Measurements from ENCODE around the gene DOCK1.

DOCK1 gene

DNA sequence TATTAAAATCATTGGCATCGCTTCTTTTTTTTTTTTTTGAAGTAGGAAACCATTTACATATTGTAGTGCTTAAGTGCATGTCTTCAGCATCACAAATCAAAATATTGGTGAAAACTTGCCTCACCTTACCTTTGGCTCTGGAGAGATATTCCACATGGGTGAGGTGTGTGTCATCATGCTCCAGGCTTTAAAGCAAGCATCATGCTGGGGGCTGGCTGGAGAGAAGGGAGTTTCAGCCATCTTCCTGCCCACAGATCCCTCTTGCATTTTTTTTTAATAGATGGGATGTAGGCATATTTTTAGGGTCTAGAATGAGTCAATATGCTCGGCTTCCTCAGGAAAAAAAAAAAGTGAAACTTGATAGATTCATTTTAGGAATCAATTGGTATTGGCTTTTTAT is 293.5 kb downstream of the DOCK1 start:
- DNase-seq = no peak

DNA sequence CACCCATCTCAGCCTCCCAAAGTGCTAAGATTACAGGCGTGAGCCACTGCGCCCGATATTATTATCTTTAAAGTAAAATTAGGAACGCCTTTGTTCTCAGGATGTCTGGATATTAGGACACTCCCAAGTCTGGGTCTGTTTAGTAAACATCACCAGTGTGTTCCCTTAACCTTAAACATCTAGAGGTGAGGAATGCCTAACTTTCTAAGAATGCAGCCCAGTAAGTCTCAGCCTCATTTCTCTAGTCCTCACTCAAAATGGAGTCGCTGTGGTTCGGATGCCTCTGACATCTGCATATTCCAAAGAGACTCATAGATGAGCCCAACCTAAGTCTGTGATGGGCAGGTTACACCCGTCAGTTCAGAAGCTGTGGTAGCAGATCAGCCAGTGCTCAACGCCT is 295.4 kb downstream of the DOCK1 start:
- no peak for DNase-seq

DNA sequence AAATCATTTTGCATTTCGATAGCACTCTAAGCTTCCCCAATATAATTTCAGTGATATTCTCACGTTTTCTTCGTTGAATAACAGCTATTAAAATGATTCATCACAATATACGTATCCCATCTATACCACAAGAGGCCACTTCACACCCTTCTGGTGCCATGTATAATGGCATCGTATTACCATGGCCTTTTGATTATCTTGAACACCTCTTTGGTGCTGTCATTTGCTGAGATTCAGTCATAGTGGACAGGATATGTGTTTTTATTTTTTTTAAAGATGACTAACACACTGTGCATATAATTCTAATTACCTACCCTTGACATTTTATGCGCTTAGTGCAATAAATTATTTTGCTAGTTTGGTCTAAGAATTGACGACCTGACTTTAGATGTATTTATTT is 297.8 kb downstream of the DOCK1 start:
- no peak for DNase-seq

DNA sequence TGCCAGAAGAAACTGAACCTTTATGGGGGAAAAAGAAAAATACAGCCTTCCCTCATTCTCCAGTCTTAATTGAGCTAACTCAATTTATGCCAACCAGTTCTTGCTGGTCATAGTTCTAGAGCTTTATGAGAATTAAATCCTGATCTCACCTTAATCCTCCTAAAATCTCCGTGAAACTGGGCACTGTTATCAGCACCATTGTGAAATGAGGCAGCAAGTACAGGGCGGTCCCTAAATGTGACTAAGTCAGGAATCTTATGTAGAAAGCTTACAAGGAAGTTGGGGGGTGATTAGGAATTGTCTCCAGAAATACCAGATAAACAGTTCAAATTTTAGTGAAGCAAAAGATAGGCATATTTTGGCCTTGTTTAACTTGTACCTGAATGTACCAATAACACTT is 301.9 kb downstream of the DOCK1 start:
- DNase-seq = no peak

DNA sequence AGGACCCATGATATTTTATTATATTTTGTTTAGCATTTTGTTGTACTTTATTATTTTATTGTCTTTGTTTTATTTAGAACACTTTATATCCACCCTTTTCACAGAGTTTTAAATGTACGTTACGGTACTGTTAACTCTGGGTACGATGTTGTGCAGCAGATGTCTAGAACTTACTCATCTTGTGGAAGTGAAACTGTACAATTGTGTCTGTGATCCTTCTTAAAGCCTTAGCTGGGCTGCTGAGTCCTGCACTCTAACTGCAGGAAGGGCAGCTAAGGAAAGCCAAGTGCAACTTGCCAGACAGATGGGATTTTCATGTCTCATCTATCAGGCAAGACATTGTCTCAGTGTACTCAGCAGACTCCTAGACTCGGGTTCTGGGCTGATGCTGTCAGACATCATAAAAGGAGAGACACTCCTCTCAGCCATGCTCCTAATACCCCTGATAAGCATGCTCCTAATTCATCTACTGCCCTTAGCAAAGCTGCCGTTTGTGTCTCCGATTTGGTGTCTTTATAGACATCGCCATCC is 305.8 kb downstream of the DOCK1 start:
- no peak for DNase-seq

DNA sequence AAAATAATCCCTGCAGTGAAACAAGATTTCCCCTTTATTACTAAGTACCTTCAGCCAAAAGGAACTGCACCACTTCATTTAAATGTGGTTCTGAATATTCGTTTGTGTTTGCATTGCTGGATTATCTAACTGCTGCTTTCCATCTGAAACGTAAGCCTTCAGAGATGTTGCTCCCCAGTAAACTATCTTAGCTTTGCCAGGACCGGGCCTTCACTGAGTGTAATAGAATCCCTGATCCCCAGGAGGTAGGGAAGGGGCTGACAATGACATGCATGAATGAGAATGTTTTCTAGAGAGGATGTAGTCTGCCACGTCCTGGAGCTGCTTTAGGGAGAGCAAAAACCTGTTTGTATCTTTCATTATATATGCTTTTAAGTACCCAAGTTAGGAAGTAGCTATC is 310.6 kb downstream of the DOCK1 start:
- no peak for DNase-seq

DNA sequence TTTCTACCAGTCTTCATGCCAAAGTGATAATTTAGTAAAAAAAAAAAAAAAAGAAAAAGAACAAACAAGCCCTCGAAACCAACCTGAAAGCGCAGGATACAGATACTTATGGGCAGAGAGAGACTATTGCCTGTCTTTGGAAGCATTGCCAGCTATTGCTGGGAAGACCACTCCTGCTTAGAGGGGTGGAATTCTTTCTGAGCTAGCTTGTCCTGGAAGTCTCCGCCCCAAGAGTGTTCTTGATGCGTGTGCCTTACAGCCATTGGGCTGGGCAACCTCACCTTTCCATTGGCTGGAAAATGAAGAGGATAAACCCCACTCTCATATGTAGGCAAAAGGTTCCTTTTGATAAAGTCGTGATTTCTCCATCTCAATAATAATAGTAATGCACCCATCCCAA is 311.0 kb downstream of the DOCK1 start:
- DNase-seq = no peak

DNA sequence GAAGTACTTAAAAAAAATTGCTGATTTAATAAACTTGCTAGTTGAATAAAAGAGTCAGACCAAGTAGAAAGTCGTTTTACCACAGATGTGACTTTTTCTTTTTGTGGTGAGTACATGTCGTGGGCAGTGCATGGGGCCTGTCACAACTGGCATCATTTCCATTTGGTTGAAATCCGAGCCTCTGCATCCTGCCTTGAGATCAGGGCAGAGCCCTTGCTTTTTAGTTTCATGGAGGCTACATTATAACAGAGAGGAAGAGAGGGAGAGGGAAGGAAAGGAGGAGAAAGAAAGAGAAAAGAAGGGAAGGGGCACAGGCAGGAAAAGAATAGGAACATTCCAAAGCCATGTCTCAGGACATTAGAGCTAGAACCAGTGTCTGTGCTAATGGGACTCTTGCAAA is 311.6 kb downstream of the DOCK1 start:
- DNase-seq = no peak

DNA sequence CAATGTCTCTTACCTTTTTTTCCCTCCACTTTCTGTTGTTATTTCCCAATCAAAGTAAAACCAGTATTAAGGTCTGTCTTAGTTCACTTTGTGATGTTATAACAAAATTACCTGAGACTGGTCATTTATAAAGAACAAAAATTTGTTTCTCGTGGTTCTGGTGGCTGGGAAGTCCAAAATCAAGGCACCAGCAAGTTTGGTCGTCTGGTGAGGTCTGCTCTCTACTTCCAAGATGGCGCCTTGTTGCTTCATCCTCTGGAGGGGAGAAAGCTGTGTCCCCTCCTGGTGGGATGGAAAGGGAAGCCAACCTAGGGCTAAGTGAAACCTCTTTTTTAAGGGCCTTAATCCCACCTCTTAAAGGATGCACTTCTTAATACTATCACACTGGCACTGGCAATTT is 313.4 kb downstream of the DOCK1 start:
- no peak for DNase-seq

DNA sequence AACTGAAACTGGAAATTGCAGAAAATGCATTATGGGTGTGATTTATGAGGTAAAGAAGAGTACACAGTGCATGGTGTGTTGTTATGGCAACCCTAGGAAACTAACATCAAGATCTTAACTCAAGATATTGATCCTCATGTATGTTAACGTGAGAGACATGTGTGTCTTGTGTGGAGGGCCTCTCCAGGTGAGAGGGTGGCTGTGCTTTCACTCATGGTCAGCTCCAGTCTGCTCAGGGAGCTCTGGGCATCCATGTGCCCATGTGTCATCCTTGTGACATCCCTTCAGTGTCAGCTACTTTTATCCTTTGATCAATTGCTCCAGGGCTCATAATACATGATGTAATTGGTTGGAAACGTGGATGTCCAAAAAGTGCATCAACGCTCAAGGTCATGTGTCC is 316.1 kb downstream of the DOCK1 start:
- no peak for DNase-seq

DNA sequence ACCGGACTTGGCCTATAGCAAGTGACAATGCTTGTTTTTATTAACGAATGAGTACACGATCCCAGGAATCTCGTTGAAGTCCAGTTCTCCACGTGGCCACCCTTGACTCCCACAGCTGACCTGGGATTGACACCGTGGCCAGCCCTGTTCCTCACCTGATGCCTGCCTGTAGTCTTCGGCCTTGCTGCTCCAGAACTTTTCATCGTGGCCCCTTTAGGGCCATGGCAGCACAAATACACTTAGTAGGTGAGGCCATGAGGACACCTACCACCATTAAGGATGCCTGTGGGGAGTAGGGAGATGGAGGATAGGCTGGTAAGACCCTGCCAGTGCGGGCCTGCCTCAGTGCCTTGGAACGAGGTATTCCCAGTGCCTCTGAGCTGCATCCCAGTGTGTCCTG is 321.8 kb downstream of the DOCK1 start:
- DNase-seq = no peak

DNA sequence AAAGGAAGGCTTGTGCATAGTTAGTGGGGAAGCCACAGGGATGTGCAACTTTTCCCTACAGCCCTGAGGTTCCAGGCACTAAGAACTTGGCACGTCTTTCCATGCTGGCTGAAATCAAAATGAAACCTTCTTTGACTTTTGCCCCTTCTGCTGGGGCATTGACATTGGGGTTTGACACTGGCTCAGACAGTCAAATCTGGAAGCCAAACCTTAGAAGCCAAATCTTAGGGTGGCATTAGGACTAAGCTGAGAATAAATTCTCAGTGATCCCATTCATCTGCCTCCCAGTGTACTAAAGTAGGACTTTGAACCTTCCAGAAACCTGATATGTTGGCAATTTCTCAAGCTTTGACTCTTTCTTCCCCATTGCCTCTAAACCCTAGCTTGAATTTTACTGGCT is 322.4 kb downstream of the DOCK1 start:
- DNase-seq = no peak

DNA sequence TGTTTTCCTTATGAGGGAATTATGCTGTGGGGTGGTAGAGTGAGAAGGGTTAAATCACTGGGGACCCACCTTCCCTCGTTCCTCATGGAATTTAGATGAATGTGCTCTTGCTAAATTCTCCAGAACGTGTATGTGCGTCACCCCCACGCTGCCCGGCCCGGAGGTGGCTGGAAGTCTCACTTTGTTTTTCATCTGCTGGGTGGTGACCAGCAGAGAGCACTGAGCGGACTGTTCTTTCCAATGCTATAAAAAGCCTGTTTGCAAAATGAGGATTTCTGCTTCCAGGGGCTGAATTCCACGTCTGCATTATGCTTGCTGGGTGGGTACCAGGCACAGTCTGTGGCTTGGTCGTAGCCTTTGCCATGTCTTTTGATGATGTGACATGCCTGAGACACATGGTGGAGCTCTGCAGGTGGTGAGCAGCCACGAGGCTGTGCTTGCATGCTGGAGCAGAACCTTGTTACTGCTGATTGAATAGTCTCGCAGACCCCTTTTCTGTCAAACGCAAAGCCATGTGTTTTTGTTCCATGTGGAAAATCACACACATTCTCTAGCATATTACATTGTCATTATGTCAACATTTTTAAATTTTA is 323.1 kb downstream of the DOCK1 start:
- DNase-seq = peak in 16 of 56 donors; percentile 4 to 56 (median 25)

DNA sequence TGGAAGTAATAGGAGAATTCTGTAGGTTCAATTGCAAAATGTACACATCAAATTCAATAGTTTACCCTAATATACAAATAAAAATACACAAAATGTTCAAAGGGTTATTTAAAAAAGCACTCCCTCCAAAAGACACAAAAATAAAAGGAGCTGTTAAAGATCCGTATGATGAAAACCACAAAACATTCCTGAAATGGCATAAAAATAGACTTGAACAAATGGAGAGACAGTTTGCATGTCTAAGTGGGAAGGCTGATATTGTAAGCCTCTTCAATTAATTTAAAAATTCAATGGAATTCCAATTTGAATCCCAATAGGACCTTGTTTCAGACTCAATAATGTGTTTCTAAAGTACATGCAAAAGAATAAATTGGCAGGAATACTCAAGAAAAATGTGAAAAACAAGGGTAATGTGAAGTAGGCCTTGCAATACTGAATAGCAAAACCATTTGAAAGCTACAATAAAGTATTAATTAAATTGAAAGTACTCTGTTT is 329.1 kb downstream of the DOCK1 start:
- DNase-seq = no peak

DNA sequence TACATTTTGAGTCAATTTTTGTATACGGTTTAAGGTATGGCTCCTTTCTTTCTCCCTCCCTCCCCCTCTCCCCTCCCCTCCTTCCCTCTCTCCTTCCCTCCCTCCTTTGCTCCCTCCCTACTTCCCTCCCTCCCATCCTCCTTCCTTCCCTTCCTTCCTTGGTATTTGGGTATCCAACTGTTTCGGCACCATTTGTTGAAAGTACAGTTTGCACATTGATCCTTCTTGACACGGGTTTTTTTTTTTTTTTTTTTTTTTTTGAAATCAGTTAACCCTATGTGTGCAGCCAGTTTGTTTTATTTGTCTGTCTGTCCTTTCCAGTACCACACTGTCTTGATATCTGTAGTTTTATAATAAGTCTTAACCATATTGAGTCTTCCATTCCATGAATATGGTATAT is 331.0 kb downstream of the DOCK1 start:
- no peak for DNase-seq

DNA sequence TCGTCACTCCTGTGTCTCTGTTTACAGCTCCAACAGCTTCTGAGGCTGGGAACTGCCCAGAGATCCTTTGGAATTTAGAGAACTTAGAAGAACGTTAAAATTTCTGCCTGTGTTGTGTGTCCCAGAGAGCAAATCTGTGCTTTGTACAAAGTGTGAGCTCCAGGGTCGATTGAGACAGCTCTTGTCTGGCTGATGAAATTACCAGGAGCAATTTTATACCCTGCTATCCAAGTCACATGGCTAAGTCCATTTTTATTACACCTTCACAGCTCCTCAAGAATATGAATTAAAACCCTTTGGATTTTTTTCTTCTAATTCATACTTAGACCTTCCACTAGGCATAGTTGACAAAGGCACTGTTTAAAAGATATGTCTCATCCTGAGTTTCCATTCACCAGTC is 337.7 kb downstream of the DOCK1 start:
- no peak for DNase-seq

DNA sequence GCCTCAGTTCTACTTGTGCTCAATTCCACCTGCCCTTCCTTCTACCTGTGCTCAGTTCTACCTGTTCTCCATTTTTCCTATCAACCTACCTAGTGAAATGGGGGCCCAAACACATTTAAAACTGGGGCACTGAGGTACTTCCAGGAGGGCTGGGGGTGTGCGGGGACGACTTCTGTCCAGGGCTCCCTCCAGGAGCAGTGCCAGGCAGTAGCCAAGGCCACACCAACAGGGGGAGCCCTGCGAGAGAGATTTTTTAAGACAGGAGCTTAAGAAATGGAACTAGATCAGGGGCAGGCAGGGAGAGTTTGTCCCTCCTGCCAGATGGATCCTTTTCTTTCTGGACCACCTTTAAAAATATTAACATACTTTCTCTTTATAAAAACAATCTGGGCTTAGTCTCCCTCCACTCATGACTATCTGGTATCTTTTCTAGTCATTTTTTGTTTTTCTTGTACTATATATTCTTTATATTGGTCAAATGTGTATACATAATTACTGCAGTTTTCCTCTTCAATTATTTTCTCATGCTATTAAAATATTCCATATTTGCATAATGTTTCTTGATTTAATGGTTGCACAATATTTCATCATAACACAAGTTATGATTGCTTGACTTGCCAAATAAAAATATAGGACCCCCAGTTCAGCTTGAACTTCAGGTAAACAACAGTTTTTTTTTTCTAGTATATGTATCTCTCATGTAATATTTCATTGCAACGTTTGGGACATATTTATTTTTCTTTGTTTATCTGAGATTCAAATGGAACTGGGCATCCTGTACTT is 338.5 kb downstream of the DOCK1 start:
- peak in 10 of 56 donors; percentile 3 to 50 (median 16) for DNase-seq

DNA sequence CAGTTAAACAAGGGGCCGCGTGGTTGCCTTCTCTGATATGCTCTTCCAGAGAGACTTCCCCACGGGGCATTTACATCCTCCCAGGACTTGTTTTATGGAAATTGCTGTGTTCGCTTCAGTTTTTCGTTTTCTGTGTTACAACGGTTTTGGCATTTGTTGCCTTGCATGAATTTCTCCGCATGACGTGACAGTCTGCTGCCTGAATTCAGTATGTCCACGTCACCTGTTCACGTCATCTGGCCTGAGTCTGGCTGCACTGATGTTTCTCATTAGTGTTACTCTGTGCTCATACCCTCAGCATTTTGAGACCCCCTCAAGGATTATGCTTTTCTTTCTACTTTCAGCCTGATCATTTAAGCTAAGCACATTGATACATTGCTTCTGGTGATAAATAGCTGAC is 340.2 kb downstream of the DOCK1 start:
- no peak for DNase-seq

DNA sequence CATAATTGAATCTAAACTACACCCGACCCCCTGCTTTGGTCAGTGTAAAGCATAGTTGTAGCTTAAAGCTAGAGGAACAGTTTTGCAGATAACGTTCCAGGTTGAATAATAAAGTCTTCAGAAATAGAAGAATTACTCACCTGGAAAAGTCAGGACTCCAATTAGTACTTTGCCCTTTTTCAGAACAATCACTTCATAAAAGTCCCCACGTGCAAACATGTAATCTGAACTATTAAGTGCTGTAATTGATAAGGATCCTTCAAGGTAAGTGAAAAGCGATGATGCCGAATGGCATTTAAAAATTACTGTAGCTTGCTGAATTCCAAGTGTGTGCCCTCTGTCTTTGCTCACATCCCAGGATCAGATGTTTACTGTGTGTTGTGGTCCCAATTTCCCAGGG is 344.8 kb downstream of the DOCK1 start:
- no peak for DNase-seq

DNA sequence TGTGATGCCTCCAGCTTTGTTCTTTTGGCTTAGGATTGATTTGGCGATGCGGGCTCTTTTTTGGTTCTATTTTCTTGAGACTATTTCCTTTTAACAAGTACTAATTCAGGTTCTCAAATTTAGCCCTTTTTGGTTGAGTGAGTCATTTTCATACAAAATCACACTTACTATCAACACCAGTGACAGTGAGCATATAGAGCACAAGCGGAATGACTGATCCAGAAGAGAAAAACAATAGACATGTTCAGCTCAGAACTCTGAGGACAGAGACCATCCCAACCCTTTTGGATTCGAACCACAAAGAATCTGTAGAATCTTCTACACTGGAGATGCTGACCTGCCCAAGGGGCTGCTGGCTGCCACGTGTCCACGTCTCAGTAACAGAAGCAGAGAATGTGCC is 347.6 kb downstream of the DOCK1 start:
- no peak for DNase-seq

DNA sequence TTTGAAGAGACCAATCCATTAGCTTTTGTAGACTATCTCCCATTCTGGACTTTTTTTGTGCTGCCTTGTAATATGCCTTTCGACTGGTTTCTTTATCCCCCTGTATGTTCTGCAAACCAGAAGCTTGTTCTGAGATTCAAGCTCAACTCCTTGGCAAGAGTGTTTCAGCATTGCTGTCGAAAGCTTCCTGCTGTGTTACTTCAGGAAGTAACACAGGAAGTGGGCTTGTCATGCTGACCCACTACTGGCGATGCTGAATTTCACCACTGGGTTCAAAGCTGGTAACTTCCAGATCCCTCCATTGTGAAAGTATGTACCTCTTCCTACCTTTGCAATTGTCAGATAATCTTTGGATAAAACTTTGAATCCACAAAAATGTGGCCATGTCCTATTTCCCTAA is 349.0 kb downstream of the DOCK1 start:
- DNase-seq = no peak

DNA sequence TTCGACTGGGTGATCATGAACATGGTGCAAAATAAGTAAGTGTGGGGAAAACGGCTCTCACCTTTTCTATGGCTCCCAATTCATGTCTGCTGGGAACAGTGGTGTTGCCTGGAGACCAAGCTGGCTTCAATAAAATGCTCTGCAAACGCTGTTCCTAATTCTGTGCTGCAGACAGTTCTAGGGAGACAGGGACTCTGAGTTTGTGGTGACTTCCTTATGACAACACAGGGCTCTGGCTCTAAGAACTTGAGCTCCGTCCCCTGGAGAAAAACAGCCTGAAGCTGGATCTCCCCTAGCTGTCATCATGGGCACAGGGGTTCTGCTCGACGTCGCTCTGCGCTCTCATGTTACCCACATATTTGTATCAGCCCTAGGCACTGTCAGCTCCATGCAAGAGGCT is 352.2 kb downstream of the DOCK1 start:
- peak in 1 of 56 donors; percentile 25 for DNase-seq

DNA sequence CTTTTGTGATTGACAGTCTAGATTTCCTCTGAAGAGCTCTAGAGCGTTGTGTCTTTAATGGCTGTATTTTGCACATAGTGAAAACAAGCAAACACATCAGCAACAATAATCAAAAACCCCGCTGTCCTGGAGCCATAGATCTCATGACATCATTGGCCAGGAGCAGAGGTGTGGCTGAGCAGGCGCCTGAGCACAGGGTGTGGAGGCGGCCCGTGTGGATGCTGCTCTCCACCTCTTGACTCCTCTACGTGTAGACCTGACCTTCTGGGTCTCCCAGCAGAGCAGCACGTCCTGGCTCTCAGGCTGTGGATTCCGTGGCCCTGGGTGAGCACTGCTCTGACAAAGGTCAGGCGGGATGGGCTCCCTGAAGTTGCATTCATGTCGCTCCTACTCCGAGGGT is 354.1 kb downstream of the DOCK1 start:
- DNase-seq = no peak

Measured in amygdala (tissue), 56 donors.